ENCODE data around the gene ERMAP.
"Not testable (repeated sequence)": the region's sequence is repeated elsewhere in the genome, so short reads cannot be mapped to it uniquely, and the experiment has no call there.

The ERMAP gene

DNA sequence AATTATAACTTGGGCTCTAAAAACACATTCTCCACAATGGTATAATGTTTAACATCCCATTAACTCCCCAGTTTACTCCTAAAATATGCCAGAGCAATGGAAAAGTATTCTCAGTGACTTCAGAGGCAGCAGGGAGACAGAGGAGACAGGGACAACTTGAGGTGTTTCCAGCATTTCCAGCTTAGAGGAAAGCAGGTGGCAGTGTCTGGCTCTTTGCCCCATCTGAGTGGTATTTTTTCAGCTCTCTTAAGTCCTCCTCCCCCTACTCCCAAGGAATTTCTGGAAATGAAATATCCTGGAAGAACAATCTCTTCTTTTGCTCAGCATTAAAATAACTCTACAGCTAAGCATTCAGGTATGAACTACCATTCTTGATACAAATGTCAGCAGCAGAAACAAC is 10.8 kb upstream of the ERMAP start:
- in situ Hi-C loops (cut with MboI; ENCODE audit: low sequenced_read_pairs), result no loop called here

DNA sequence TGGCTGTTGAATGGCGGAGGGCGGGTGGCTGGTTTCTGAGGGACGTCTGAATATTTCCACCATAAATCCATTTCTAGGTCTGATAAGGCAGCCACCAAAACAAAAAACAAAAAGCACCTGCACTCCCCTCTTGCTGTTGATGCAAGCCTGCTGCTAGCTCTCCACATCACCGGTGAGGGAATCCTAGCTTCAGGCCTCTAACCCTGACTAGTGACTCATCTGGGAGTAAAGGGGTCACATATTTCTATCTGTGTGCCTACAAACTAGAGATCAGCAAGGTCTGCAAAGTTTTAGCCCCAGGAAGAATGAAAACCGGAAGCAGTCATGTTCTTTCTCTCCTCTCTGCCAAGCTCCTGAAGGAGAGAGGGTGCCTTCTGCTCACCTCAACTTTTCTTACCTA is 10.3 kb upstream of the ERMAP start:
- in situ Hi-C loops (cut with MboI; ENCODE audit: low sequenced_read_pairs), result no loop called here

DNA sequence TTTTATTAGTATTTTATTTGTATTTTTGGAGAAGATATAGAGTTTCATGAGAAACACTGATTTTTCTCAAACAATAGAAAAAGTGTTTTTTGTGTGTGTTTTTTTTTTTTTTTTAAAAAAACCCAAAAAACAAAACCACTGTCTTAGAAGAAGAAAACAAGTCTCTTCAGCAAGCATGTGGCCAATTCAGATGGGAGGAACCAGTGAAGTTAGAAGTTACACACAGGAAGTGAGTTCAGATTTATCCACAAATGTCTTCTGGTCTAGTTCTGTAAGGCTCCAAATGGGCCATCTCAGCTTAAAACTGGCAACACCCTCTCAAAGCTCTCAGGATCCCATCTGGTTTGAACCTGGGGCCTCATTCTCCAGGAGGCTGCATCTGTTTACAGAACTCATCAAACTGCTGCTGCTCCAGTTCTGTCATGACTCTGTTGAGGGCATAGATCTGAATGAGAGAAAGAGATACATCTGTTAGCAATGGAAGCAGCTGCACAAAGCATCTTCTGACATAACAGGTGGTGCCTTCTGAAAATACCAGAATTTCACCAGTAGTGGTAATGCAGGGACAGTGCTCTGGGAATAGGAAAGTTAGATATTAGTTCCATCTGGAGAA is 9.8 kb upstream of the ERMAP start:
- in situ Hi-C loops (cut with MboI; ENCODE audit: low sequenced_read_pairs), result no loop called here

DNA sequence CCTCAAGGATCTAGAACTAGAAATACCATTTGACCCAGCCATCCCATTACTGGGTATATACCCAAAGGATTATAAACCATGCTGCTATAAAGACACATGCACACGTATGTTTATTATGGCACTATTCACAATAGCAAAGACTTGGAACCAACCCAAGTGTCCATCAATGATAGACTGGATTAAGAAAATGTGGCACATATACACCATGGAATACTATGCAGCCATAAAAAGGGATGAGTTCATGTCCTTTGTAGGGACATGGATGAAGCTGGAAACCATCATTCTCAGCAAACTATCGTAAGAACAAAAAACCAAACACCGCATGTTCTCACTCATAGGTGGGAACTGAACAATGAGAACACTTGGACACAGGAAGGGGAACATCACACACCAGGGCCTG is 2.1 kb upstream of the ERMAP start:
- in situ Hi-C loops (cut with MboI; ENCODE audit: low sequenced_read_pairs), result not testable (repeated sequence)

DNA sequence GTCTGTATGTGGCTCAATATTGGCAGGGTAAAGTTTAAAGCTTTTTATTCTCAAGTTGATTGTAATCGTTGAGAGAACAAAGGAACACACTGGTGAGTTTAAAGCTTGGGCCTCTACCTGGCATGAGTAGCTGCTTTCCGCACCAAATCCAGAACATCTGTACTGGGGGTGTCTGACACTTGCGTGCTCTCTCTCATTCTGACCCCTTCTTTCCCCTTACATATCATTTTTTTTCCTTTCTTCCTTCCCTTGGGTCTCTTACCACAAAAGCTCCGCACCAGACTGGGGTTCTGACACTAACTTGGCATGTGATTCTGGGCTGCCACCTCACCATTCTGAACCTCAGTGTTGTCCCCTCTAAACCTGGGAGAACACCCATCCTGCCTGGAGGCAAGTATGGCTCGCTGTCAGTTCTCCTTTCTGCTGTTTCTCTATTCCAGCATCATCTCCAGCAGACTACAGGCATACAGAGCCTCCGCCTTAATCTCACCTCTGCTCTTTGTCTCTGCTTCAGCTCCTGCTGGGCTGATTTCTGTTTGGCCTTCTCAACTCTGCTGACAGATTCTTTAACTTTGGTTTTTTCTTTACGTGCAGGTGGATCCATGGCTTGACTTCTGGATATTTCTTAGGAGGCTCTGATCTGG is 859 bp upstream of the ERMAP start:
- in situ Hi-C loops (cut with MboI; ENCODE audit: low sequenced_read_pairs), result no loop called here

DNA sequence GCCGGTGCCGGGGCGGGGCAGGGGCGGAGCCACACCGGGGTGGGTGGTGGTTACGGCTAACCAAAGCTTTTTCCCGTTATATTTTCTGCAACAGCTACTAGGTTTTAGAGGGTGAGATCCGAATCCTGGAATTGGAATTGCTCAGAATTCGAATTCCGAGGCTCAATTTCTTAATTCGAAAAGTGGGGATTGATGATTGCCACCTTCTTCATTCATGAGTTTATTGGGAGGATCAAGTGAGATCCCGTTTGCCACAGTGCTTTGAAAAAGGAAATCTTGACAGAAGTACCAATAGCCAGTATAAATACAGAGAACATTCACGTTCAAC is 482 bp downstream of the ERMAP start:
- in situ Hi-C loops (cut with MboI; ENCODE audit: low sequenced_read_pairs), result no loop called here

DNA sequence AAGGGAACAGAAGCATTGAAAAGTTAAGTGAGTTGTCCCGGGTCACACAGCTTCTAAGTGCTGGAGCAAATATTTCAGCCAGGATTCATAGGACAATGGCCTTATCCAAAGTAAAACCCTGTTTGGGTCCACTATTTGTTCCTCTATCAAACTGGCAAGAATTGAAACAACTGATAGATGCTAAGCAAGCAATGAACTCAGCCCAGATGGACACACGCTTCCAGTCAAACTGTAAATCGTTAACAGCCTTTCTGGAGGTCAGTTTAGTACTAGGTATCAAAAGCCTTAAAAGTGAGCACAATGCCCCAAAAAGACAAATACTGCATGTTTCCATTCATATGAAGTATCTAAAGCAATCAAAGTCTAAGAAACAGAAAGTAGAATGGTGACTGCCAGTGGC is 1.1 kb downstream of the ERMAP start:
- in situ Hi-C loops (cut with MboI; ENCODE audit: low sequenced_read_pairs), result no loop called here

DNA sequence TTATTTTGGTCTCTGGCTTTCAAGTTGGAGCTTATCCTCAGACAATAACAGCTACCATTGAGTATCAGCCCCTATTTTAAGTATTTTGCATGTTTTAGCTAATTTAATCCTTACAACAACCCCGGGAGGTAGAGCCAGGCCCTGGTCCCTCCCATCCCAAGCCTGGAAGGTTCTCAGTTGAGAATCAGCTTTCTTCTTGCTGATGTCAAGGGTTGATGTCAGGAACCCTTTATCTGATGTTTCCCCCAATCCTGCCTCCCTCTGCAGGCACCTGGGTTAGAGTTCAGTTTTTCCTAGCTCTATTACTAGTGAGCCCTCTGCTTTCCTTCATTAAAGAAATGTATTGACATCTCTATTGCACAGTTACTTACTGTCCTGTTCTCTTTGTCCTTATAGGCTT is 3.9 kb downstream of the ERMAP start:
- in situ Hi-C loops (cut with MboI; ENCODE audit: low sequenced_read_pairs), result no loop called here

DNA sequence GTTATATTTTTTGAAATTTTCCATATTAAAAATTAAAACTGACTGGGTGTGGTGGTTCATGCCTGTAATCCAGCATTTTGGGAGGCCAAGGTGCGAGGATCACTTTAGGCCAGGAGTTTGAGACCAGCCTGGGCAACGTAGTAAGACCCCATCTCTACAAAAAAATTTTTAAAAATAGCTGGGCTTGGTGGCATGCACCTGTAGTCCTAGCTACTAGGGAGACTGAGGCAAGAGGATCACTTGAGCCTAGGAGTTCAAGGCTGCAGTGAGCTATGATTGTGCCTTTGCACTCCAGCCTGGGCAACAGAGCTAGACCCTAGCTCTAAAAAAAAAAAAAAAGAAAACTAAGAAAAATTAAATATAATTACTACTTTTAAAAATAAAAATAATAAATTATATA is 4.8 kb downstream of the ERMAP start:
- in situ Hi-C loops (cut with MboI; ENCODE audit: low sequenced_read_pairs), result no loop called here

DNA sequence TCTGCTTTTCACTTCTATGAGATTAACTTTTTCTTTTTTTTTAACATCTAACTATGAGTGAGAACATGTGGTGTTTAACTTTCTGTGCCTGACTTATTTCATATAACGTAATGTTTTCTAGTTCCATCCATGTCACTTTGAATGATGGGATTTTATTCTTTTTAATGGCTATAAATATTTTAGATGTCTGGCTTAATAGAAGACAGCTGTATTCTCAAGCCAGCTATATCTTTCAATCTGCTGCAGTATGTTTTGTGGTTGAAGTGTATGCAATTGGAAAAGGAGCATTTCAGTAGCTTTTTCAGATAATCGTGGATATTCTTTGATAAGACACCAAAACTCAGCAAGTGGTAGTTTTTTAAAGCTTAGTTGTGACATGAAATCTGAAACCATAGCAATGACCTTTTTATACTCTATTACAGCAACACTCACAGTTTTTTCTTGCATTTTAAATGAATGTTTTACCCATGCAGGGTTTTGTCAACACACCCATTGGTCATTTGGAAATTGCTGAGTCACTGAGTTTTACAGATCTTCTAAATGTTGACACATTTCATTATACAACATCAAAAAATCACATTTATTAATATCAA is 6.0 kb downstream of the ERMAP start:
- in situ Hi-C loops (cut with MboI; ENCODE audit: low sequenced_read_pairs), result no loop called here

DNA sequence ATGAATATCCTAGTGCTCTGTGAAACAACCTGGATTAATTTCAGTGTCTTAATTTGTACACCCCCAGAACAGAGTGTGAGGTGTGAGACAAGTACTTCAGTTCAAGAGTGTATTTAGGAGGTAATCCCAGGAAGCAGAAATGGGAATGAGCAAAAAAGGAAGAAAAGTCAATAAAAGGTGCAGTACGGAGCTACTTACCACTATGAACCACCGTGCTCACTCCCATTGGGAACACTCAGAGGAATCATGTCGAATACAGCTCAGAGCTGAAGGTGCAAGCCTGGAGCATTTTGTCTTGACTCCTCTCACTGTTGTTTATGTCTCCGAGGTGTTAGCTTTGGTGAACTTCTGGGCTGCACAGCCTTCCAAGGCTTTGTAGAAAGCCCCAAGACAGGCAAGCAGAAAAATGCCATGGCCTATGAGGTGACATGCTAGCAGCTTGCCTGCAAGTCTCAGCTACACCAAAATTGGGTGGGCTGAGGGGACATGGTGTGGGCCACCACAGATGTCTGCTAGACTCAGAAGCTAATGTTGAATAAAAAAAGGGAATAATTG is 7.6 kb downstream of the ERMAP start:
- in situ Hi-C loops (cut with MboI; ENCODE audit: low sequenced_read_pairs), result no loop called here

DNA sequence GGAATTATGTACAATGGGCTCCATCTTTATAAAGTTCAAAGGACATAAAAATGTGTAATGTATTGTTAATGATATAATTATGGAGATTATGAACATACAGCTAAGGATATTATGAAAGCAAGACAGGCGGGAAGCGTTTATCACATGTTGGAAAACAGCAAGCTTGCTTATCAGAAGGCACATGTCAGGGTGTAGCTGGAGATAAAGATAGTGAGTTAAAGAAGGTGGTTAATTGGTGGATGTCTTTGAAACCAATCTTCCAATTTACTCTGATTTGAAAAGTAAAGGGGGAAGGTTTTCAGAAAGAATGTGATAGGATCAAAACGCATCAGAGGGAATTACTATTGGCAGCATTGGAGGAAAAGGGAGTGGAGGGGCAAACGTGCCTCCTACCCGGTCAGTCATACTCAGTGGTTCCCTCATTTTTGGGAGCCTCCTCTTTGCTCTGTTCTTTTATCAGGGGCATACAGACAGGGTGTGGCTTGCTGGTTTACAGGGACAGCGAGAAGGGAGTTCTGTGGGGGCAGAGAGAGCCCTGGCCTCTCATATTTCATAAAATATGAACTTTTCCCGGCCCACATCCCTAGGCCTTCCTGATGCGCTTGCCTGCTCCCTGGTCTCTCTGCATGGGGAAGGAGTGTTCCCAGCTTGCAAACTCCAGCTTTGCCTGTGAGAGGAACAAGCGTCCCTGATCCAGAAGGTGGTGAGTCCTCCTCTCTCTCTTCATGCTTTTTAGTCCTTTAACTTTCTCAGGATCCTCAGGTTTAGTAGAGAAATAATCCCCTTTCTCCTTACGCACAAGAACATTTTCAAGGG is 8.3 kb downstream of the ERMAP start:
- in situ Hi-C loops (cut with MboI; ENCODE audit: low sequenced_read_pairs), result no loop called here

DNA sequence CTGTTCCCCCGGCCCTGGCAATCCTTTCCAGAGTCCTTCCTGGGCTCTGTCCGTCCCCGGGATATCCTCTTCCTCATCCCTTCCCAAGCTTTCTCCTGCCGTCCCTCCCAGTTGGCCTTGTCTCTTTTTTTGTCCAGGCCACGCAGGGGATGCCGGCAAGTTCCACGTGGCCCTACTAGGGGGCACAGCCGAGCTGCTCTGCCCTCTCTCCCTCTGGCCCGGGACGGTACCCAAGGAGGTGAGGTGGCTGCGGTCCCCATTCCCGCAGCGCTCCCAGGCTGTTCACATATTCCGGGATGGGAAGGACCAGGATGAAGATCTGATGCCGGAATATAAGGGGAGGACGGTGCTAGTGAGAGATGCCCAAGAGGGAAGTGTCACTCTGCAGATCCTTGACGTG is 13.7 kb downstream of the ERMAP start:
- in situ Hi-C loops (cut with MboI; ENCODE audit: low sequenced_read_pairs), result no loop called here

DNA sequence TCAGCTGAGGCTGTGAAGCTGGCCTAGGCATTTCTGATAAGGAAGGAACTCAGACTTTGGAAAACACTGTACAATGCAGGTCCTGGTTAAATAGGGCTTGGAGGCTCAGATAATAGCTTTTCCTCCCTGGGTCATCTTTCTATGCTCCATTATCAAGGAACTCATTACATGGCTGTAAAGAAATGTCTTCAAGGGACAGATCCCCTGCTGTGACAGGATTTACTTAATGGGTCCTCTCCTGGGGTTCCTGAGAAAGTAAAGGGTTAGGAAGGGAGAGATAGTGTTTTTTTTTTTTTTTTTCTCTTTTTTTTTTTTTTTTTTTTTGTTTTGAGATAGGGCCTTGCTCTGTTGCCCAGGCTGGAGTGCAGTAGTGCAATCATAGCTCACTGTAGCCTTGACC is 14.4 kb downstream of the ERMAP start:
- in situ Hi-C loops (cut with MboI; ENCODE audit: low sequenced_read_pairs), result no loop called here

DNA sequence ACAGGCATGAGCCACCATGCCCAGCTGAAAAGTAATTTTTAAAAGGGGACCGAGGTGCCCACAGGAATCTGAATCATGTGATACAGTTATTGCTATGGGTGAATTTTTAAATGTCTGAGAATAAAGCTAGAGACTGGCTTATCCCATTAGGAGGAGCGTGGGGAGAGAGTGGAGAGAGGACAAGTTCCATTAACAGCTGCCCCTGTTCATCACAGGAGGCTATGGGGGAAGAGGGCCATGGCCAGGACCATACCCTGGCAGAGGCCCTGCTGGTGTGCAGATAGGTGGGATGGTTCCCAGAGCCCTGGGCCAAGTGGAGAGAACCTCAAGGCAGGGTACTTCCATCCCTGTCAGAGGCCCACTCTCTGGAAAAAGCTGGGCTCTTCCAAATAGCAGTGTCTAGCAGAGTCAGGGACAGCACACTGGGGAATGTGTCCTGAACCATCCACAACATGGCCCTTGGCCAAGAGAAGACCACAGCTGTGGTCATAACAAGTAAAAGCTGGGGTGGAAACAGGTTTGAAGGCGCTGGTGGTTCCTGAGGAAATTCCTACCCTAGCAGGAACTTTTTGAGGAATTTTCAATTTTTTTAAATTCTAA is 15.8 kb downstream of the ERMAP start:
- in situ Hi-C loops (cut with MboI; ENCODE audit: low sequenced_read_pairs), result no loop called here

DNA sequence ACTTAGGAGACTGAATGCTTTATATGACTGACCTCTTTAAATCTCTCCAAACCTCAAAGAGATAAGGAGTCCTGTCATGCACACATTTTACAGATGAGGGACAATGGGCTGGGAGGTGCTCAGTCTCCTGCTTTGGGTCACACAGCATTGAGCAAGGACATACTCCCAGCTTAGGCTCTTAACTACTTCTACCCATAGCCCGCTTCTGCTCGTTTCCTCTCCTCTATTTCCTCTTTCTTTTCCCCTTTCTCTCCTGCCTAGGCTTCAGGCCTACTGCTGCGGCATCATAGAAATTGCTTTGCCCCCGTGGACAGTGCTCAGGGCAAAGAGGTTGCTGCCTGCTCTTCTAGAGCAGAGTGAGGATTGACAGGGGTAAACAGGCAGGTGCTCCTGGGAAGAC is 17.1 kb downstream of the ERMAP start:
- in situ Hi-C loops (cut with MboI; ENCODE audit: low sequenced_read_pairs), result no loop called here

DNA sequence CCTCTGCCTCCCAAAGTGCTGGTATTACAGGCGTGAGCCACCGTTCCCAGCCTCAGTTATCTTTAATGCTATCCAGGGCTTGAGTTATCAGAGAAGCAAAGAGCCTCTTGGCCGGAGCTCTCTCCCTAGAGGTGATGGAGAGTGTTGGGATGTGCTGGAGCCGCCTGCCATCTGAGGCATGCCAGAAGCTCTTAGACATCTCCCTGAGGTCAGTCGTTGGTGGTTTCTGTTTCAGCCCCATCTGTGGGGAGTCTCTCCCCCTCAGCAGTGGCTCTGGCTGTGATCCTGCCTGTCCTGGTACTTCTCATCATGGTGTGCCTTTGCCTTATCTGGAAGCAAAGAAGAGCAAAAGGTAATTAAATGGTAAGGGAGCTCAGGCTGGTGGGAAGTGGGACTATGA is 17.9 kb downstream of the ERMAP start:
- in situ Hi-C loops (cut with MboI; ENCODE audit: low sequenced_read_pairs), result no loop called here

DNA sequence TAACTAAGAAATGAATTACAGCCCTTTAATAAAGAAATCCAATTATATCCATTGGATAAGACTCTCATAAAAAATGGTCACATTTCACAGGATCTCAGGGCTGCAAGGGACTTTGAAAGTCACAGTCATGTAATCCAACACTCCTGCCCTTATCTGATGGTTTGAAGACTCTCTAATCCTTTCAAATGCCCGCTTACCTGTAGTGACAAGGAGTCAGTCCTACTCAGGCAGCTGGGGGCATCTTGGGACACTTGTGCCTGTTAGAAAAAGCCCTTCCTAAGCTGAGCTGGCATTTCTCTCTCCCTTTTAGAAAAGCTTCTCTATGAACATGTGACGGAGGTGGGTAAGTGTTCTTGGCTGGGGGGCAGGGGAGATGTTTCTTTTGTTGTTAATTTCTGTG is 18.5 kb downstream of the ERMAP start:
- in situ Hi-C loops (cut with MboI; ENCODE audit: low sequenced_read_pairs), result no loop called here

DNA sequence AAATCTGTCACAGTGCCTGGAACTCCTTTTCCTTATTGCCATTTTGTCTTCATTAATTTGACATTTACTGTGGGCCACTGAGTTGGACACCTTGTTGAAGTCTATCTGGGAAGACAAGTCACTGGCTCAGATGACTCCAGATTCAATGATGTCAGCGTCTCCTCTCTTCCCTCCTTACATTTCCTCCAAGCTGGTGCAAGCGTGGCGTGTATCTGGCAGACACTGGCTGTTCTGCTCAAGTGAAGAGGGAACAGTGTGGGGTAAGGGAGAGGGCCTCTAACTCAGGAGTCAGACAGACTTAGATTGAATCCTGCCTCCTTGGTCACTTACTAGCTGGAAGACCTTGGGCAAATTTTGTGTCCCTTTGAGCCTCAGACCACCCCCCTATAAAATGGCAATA is 20.8 kb downstream of the ERMAP start:
- in situ Hi-C loops (cut with MboI; ENCODE audit: low sequenced_read_pairs), result no loop called here

DNA sequence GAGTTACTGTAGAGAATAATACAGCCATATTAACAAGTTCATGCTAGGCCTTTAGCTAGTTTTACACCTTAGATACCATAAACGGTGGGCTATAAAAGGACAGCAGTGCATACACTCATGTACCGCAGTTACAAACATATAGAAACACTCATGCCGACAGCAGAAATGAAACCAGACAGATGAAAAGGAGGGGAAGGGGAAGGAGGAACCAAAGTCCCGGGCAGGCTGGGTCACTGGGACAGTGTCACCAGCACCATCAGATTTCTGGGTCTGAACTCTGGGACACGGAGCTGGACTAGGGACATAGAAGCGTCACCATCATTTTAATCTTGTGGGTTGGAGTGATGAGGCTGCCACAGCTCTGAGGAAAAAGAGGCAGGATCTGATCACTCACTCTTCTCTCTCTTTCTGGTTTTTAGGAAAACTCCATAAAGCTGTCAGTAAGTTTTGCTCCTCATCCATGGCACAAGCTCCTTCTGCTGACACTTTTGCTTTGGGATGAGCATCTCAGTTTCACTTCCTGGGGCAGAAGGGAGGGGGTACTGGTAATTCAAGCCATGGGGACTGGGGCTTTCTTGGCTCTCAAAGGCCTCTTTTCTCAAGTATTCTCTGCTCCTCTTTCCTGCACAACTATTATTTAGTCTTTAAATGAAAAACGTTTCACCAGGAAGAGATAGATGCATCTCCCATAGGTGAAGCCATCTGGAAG is 21.7 kb downstream of the ERMAP start:
- in situ Hi-C loops (cut with MboI; ENCODE audit: low sequenced_read_pairs), result no loop called here

DNA sequence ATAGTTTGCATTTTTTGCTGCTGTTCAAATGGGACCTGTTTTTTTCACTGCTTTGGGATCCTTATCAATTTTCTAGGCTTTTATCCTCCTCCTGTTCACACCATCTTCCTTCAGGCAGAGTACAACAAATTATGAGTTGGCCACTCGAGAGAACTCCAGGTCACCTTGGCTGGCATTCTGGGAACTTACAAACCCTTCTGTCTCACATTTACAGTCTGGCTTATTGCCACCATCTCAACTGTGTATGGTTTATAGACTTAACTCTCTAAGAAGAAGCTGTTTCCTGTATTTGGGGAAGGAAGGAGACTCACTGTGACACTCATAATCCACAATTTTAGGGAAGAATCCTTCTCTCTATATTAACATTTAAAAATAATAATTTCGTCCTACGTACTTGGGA is 24.1 kb downstream of the ERMAP start:
- in situ Hi-C loops (cut with MboI; ENCODE audit: low sequenced_read_pairs), result no loop called here
